ENCODE results near the gene AK2. TPM values are rescaled to one million over a fixed set of nuclear protein-coding genes. Genes with fewer than 3 reads are reported as not detected.
A peak's percentile ranks its signal among the peaks of the same experiment; 100 is the strongest.

AK2 gene
- polyA plus RNA-seq, 3 donors, result 68.8 to 180 (median 162) TPM

DNA sequence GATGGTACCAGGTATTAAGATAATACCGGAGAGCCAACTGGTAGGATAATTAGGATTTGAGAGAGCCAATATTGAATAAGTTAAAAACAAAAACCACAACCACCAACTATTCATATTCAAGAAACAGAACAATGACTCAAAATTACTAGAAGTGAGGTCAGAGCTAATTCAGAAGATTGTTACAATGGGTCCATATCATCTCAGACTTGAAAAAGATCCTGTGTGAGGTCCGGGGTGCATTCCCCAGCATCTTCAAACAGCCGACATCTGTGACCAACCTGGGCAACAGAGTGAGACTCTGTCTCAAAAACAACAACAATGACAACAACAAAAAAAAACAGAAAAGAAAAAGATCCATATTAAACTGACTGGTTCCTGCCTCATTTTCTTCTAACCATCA lies 18.6 kb downstream of the AK2 start:
- TF ChIP-seq, protein P1, sequence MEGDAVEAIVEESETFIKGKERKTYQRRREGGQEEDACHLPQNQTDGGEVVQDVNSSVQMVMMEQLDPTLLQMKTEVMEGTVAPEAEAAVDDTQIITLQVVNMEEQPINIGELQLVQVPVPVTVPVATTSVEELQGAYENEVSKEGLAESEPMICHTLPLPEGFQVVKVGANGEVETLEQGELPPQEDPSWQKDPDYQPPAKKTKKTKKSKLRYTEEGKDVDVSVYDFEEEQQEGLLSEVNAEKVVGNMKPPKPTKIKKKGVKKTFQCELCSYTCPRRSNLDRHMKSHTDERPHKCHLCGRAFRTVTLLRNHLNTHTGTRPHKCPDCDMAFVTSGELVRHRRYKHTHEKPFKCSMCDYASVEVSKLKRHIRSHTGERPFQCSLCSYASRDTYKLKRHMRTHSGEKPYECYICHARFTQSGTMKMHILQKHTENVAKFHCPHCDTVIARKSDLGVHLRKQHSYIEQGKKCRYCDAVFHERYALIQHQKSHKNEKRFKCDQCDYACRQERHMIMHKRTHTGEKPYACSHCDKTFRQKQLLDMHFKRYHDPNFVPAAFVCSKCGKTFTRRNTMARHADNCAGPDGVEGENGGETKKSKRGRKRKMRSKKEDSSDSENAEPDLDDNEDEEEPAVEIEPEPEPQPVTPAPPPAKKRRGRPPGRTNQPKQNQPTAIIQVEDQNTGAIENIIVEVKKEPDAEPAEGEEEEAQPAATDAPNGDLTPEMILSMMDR (IDR thresholded peaks at IDR 0.05), result no peak
- Mint-ChIP-seq H3K27me3 (ENCODE audit: low read depth in 3 of 3) (peaks cover 0 to 1% (median 0%) of the 10 kb centered on the region in 3 donors), H3K27ac (peak overlapping the region in 4 of 7 donors; percentile 10 to 66 (median 34)), H3K36me3 (peaks cover 71 to 87% of the 10 kb centered on the region in 2 donors), H3K4me1 (no peaks in the 10 kb centered on the region), H3K9me3 (peaks cover 0 to under 1% (median 0%) of the 10 kb centered on the region in 7 donors), H3K4me3 (no peak overlapping the region)
- DNase-seq, result no peak
- peaks cover 47% of the 10 kb centered on the region for H3K79me2 ChIP-seq (ENCODE audit: insufficient read depth, low read length)
- no peaks in the 10 kb centered on the region for H3K9me3 ChIP-seq (replicated peaks in 1 of 2; ENCODE audit: control insufficient read depth in 1 of 2, insufficient read depth in 1 of 2, low read length in 2 of 2)
- no peak overlapping the region for H3K9ac ChIP-seq (ENCODE audit: insufficient read depth, low read length, poor library complexity, severe bottlenecking)
- H3K36me3 ChIP-seq (replicated peaks in 1 of 2; ENCODE audit: control insufficient read depth in 1 of 2, insufficient read depth in 2 of 2, low read length in 2 of 2), result peaks cover 81 to 94% of the 10 kb centered on the region in 2 donors
- no peaks in the 10 kb centered on the region for H3K4me1 ChIP-seq (ENCODE audit: control insufficient read depth in 1 of 2, insufficient read depth in 2 of 2, low read length in 2 of 2)
- WGBS (ENCODE audit: insufficient coverage), result 100% methylated on average over 1 of the region's 3 CpGs
- H4K20me1 ChIP-seq (ENCODE audit: insufficient read depth, low read length), result peaks cover 13% of the 10 kb centered on the region
- no peaks in the 10 kb centered on the region for H3K27me3 ChIP-seq (ENCODE audit: control insufficient read depth in 2 of 2, insufficient read depth in 2 of 2, low read length in 2 of 2)
- no peak overlapping the region for H3K27ac ChIP-seq (ENCODE audit: low read depth in 1 of 2, low read length in 2 of 2)
- H2AFZ ChIP-seq (ENCODE audit: insufficient read depth, low read depth, low read length, poor library complexity, severe bottlenecking), result no peak overlapping the region
- intact Hi-C loops (cut with micrococcal nuclease), result no loop called here
- no peak overlapping the region for H3K4me3 ChIP-seq (replicated peaks in 1 of 3; ENCODE audit: low read depth in 2 of 3, low read length in 3 of 3)
- H3K4me2 ChIP-seq (replicated peaks; ENCODE audit: extremely low read depth, low read length, poor library complexity, severe bottlenecking), result no peak overlapping the region

DNA sequence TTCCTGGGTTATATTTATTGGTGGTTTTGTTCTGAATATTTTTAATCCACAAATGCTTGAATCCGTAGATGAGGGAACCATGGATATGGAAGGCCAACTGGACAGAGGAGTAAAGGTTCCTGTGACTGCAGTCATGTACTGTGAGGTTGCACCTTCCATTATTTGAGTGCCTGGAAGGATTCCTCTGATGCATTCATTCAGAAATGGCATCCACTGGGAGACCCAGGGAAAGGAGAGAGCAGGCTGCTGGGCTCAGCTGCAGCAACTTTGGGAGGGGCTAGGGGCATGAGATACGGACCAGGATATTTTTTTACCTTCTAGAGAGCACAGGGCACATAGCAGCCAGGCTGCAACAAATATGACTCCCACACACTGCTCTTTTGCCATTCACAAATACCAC lies 19.5 kb downstream of the AK2 start:
- Histone ChIP-seq H3K9me3 (replicated peaks in 1 of 2; ENCODE audit: control insufficient read depth in 1 of 2, insufficient read depth in 1 of 2, low read length in 2 of 2) (no peaks in the 10 kb centered on the region), H3K79me2 (ENCODE audit: insufficient read depth, low read length) (peaks cover 38% of the 10 kb centered on the region), H3K9ac (ENCODE audit: insufficient read depth, low read length, poor library complexity, severe bottlenecking) (no peak overlapping the region), H2AFZ (ENCODE audit: insufficient read depth, low read depth, low read length, poor library complexity, severe bottlenecking) (no peak overlapping the region), H3K27ac (ENCODE audit: low read depth in 1 of 2, low read length in 2 of 2) (no peak overlapping the region), H3K36me3 (replicated peaks in 1 of 2; ENCODE audit: control insufficient read depth in 1 of 2, insufficient read depth in 2 of 2, low read length in 2 of 2) (peaks cover 83 to 94% of the 10 kb centered on the region in 2 donors), H4K20me1 (ENCODE audit: insufficient read depth, low read length) (peaks cover 4% of the 10 kb centered on the region), H3K4me1 (ENCODE audit: control insufficient read depth in 1 of 2, insufficient read depth in 2 of 2, low read length in 2 of 2) (no peaks in the 10 kb centered on the region), H3K4me3 (replicated peaks in 1 of 3; ENCODE audit: low read depth in 2 of 3, low read length in 3 of 3) (no peak overlapping the region), H3K4me2 (replicated peaks; ENCODE audit: extremely low read depth, low read length, poor library complexity, severe bottlenecking) (no peak overlapping the region), H3K27me3 (ENCODE audit: control insufficient read depth in 2 of 2, insufficient read depth in 2 of 2, low read length in 2 of 2) (no peaks in the 10 kb centered on the region)
- no peak for DNase-seq
- Mint-ChIP-seq H3K4me1 (no peaks in the 10 kb centered on the region), H3K9me3 (peaks cover 0 to 2% (median 0%) of the 10 kb centered on the region in 7 donors), H3K27ac (peak overlapping the region in 3 of 7 donors; percentile 75 to 82 (median 79)), H3K4me3 (no peak overlapping the region), H3K36me3 (peaks cover 71 to 87% of the 10 kb centered on the region in 2 donors), H3K27me3 (ENCODE audit: low read depth in 3 of 3) (peaks cover 0 to 1% (median 0%) of the 10 kb centered on the region in 3 donors)
- intact Hi-C loops (cut with micrococcal nuclease), result no loop called here
- WGBS (ENCODE audit: insufficient coverage), result 100% methylated on average over 1 of the region's 2 CpGs
- TF ChIP-seq, protein P1 (IDR thresholded peaks at IDR 0.05), result no peak

Measured in CD14-positive monocyte (primary cell).